ENCODE results near the gene ZNF296.

Gene ZNF296

DNA sequence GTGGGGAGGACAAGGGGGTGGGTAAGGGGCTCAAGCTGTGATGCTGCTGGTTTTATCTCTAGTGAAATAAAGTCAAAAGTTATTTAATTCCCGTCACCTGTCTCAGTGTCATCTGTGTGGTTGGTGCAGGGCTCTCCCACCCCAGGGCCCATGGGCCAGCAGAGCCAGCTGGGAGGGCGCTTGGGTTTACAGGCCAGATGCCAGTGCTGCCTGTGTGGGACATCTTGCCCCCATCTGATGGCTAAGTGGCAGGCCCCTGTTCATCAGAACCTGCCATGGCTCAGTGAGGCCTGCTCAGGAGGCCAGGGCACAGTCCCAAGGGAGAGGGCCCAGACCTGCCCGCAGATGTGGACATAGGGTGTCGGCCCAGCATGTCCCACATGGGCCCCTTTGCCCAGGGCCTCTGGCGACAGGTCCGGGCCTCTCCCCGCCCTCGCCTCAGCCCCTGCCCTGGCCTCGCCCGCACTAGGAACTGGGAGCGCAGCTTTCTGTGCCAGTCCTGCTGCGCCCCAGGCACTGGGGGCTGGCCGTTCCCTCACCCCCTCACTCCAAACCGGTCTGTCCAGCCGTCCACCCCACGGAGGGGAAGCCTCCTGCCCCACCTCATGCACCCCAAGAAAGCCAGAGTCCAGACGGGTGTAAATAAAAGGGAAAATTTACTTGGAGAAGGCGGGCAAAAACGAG lies 5.3 kb downstream of the ZNF296 start:
- no peaks in the 10 kb centered on the region for H3K9me3 ChIP-seq (ENCODE audit: control insufficient read depth in 2 of 2, low read length in 2 of 2)
- H3K4me1 ChIP-seq (ENCODE audit: control insufficient read depth, insufficient read depth, low read length) = peaks cover 2% of the 10 kb centered on the region
- no peak overlapping the region for H3K9ac ChIP-seq (ENCODE audit: low read length in 2 of 2)
- no peaks in the 10 kb centered on the region for H3K27me3 ChIP-seq (ENCODE audit: control insufficient read depth in 1 of 2, insufficient read depth in 2 of 2, low read length in 2 of 2)
- peaks cover 28 to 30% of the 10 kb centered on the region in 2 donors for H3K36me3 ChIP-seq (ENCODE audit: control insufficient read depth in 2 of 2, insufficient read depth in 2 of 2, low read length in 2 of 2)
- no peak overlapping the region for H3K27ac ChIP-seq (ENCODE audit: low read length)
- H3K4me3 ChIP-seq (ENCODE audit: low read length in 2 of 2) = no peak overlapping the region

DNA sequence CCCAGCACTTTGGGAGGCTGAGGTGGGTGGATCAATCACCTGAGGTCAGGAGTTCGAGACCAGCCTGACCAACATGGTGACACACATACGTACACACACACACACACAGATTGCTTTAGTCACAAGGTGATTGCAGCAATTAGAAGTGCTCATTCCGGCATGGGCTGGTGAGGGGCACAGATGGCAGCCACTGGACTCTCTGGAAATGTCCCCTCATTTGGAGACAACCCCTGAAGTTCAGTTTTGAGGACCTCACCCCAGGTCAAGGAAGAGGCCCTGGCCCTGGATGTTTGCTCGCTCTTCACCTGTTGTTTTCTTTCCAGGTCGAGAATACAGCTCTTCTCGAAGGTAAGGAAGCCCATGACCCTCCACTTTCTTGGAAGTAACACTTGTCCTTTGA lies 6.1 kb downstream of the ZNF296 start:
- Histone ChIP-seq H3K36me3 (ENCODE audit: control insufficient read depth in 2 of 2, insufficient read depth in 2 of 2, low read length in 2 of 2) (peaks cover 32 to 36% of the 10 kb centered on the region in 2 donors), H3K9me3 (ENCODE audit: control insufficient read depth in 2 of 2, low read length in 2 of 2) (no peaks in the 10 kb centered on the region), H3K27me3 (ENCODE audit: control insufficient read depth in 1 of 2, insufficient read depth in 2 of 2, low read length in 2 of 2) (no peaks in the 10 kb centered on the region), H3K4me1 (ENCODE audit: control insufficient read depth, insufficient read depth, low read length) (no peaks in the 10 kb centered on the region), H3K9ac (ENCODE audit: low read length in 2 of 2) (no peak overlapping the region), H3K4me3 (ENCODE audit: low read length in 2 of 2) (no peak overlapping the region), H3K27ac (ENCODE audit: low read length) (no peak overlapping the region)

DNA sequence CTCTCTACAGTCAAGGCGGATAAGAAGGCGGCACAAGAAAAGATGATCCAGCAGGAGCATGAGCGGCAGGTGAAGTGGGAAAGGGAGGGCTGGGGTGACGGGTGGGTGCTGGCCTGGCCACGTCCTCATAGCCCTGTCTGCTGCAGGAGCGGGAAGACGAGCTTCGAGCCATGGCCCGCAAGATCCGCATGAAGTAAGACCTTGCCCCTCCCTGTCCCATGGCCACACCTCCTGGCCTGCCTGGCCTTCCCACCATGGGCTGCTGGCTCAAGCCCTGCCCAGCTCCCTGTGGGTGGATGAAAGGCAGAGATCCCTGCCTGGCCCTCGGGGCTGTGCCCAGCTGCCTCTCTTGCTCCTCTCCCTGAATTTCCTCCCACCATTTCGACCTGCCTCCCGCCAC lies 7.2 kb downstream of the ZNF296 start:
- H3K9me3 ChIP-seq (ENCODE audit: control insufficient read depth in 2 of 2, low read length in 2 of 2) = no peaks in the 10 kb centered on the region
- H3K9ac ChIP-seq (ENCODE audit: low read length in 2 of 2) = no peak overlapping the region
- H3K4me1 ChIP-seq (ENCODE audit: control insufficient read depth, insufficient read depth, low read length) = no peaks in the 10 kb centered on the region
- no peaks in the 10 kb centered on the region for H3K27me3 ChIP-seq (ENCODE audit: control insufficient read depth in 1 of 2, insufficient read depth in 2 of 2, low read length in 2 of 2)
- no peak overlapping the region for H3K27ac ChIP-seq (ENCODE audit: low read length)
- H3K4me3 ChIP-seq (ENCODE audit: low read length in 2 of 2) = no peak overlapping the region
- peaks cover 38 to 41% of the 10 kb centered on the region in 2 donors for H3K36me3 ChIP-seq (ENCODE audit: control insufficient read depth in 2 of 2, insufficient read depth in 2 of 2, low read length in 2 of 2)

DNA sequence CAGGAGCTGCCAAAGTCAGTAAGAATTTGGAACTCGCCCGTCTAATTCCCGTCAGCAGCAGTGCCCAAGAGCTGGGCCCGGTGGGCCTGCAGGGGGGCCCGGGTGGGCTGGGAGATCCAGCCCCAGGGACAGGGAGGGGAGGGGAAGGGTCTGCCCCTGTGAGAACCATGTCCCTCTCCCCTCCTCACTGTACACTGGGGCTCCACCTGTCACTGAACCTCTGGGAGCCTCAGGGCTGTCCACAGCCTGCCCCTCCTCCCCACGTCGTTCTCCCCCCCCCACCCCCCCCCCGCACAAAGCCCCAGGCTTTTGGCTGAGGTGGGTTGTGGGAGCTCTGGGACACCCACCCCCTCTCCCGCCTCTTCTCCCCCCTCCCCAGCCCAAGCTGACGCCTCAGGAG lies 8.2 kb downstream of the ZNF296 start:
- H3K4me3 ChIP-seq (ENCODE audit: low read length in 2 of 2) = no peak overlapping the region
- no peaks in the 10 kb centered on the region for H3K4me1 ChIP-seq (ENCODE audit: control insufficient read depth, insufficient read depth, low read length)
- H3K36me3 ChIP-seq (ENCODE audit: control insufficient read depth in 2 of 2, insufficient read depth in 2 of 2, low read length in 2 of 2) = peaks cover 41 to 45% of the 10 kb centered on the region in 2 donors
- H3K9me3 ChIP-seq (ENCODE audit: control insufficient read depth in 2 of 2, low read length in 2 of 2) = no peaks in the 10 kb centered on the region
- H3K27ac ChIP-seq (ENCODE audit: low read length) = no peak overlapping the region
- no peaks in the 10 kb centered on the region for H3K27me3 ChIP-seq (ENCODE audit: control insufficient read depth in 1 of 2, insufficient read depth in 2 of 2, low read length in 2 of 2)
- no peak overlapping the region for H3K9ac ChIP-seq (ENCODE audit: low read length in 2 of 2)

DNA sequence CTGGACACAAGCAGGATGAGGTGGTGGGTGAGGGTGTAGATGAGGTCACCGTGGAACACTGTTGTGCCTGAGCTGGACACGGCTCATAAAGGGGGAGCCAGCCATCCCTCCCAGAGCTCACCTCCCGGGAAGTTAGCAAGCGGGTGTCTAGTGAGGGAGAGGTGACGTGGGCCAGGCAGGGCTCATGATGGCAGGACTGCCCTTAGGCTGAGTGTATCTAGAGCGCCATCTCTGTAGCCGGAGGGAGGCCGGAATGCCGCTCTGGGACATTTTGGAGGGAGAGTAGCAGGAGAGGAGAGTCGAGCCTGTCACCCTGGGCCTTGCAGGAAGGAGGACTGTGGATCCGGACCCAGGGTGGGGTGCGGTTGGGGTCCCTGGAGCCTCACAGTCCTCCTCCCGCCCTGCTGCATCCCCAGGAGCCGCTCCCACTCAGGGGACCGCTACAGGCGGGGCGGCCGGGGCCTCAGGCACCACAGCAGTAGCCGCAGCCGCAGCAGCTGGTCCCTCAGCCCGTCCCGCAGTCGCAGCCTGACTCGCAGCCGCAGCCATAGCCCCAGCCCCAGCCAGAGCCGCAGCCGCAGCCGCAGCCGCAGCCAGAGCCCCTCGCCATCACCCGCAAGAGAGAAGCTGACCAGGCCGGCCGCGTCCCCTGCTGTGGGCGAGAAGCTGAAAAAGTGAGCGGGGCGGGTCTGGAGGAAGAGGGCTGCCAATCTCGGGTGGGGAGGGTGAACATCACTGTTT lies 9.2 kb downstream of the ZNF296 start:
- no peaks in the 10 kb centered on the region for H3K4me1 ChIP-seq (ENCODE audit: control insufficient read depth, insufficient read depth, low read length)
- no peak overlapping the region for H3K27ac ChIP-seq (ENCODE audit: low read length)
- no peaks in the 10 kb centered on the region for H3K9me3 ChIP-seq (ENCODE audit: control insufficient read depth in 2 of 2, low read length in 2 of 2)
- peaks cover 46 to 47% of the 10 kb centered on the region in 2 donors for H3K36me3 ChIP-seq (ENCODE audit: control insufficient read depth in 2 of 2, insufficient read depth in 2 of 2, low read length in 2 of 2)
- no peak overlapping the region for H3K9ac ChIP-seq (ENCODE audit: low read length in 2 of 2)
- H3K27me3 ChIP-seq (ENCODE audit: control insufficient read depth in 1 of 2, insufficient read depth in 2 of 2, low read length in 2 of 2) = no peaks in the 10 kb centered on the region
- no peak overlapping the region for H3K4me3 ChIP-seq (ENCODE audit: low read length in 2 of 2)

DNA sequence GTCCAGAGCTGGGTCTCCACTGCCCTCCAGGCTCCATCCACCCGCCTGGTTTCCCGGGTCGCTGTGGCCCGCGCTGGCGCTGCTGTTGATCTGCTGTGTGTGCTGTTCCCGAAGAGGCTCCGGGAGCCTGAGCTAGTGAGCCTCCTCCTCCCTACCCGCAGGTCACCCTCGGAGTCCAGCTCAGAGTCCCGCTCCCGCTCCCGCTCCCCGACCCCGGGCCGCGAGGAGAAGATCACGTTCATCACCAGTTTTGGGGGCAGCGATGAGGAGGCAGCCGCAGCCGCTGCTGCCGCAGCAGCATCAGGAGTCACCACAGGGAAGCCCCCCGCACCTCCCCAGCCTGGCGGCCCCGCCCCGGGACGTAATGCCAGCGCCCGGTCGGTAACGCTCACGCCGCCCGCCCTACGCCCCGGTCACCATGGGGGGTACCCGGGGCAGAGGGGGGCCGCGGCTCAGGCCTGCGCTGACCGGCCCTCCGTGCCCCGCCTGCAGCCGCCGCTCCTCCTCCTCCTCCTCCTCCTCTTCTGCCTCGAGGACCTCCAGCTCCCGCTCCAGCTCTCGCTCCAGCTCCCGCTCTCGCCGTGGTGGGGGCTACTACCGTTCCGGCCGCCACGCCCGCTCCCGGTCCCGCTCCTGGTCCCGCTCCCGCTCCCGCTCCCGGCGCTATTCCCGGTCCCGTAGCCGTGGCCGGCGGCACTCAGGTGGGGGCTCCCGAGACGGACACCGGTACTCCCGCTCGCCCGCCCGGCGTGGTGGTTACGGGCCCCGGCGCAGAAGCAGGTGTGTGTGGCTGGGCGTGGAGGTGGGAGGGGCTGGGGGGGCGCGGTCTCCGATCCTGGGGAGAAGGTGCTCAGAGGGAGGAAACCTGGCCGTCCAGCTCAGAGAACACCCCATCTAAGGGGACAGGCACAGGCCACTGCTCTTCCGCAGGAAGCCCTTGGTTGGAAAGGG lies 12.2 kb downstream of the ZNF296 start:
- H3K27me3 ChIP-seq (ENCODE audit: control insufficient read depth in 1 of 2, insufficient read depth in 2 of 2, low read length in 2 of 2) = no peaks in the 10 kb centered on the region
- H3K9ac ChIP-seq (ENCODE audit: low read length in 2 of 2) = no peak overlapping the region
- no peak overlapping the region for H3K27ac ChIP-seq (ENCODE audit: low read length)
- H3K4me1 ChIP-seq (ENCODE audit: control insufficient read depth, insufficient read depth, low read length) = no peaks in the 10 kb centered on the region
- no peaks in the 10 kb centered on the region for H3K9me3 ChIP-seq (ENCODE audit: control insufficient read depth in 2 of 2, low read length in 2 of 2)
- H3K36me3 ChIP-seq (ENCODE audit: control insufficient read depth in 2 of 2, insufficient read depth in 2 of 2, low read length in 2 of 2) = peaks cover 55 to 62% of the 10 kb centered on the region in 2 donors
- H3K4me3 ChIP-seq (ENCODE audit: low read length in 2 of 2) = no peak overlapping the region

DNA sequence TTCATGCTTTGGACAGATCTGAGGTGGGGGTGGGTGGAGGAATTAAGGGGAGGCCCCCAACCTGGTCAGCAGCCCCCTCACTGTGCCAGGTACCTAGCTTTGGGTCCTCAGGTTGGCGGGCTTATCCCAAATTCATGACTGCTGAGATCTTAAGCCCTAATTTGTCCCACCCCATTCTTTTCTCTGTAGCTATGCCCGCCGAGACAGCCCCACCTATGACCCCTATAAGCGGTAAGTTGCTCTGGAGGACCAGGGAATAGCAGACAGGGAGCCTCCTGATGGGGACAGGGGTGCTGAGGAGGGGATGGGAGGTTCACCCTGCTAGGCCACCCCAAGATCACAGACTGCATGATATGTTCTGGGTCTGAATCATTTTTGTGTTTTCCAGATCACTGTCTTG lies 14.3 kb downstream of the ZNF296 start:
- Histone ChIP-seq H3K9me3 (ENCODE audit: control insufficient read depth in 2 of 2, low read length in 2 of 2) (no peaks in the 10 kb centered on the region), H3K27ac (ENCODE audit: low read length) (no peak overlapping the region), H3K4me3 (ENCODE audit: low read length in 2 of 2) (no peak overlapping the region), H3K4me1 (ENCODE audit: control insufficient read depth, insufficient read depth, low read length) (no peaks in the 10 kb centered on the region), H3K36me3 (ENCODE audit: control insufficient read depth in 2 of 2, insufficient read depth in 2 of 2, low read length in 2 of 2) (peaks cover 67 to 70% of the 10 kb centered on the region in 2 donors), H3K27me3 (ENCODE audit: control insufficient read depth in 1 of 2, insufficient read depth in 2 of 2, low read length in 2 of 2) (no peaks in the 10 kb centered on the region), H3K9ac (ENCODE audit: low read length in 2 of 2) (no peak overlapping the region)

DNA sequence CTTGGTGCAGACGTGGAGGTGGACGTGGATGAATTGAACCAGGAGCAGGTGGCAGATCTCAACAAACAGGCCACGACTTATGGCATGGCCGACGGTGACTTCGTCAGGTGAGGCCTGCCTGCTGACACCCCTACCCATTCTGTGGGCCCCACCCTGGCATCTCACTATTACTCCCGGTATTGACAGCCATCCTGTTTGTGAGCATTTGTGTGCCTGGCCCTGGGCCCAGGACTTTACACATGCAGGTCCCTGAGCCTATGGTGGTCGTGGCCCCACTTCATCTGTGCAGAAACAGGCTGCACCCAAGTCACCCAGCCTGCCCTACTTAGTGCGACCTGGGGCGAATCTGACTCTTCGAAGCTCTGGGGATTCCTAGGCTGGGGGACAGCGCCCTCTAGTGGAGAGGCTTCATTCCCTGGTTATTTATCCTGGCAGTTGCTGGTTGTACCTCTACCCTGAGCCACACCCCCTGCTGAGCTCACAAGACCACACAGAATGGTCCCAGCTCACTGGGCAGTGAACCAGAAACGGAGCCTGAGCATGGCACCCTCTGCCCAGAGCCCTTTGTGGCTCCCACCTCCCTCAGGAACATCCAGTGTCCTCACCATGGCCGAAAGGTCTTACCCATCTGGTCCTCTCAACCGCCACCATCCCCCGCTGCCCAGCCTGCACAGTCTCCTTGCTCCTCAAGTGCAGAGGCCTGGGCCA lies 16.9 kb downstream of the ZNF296 start:
- no peaks in the 10 kb centered on the region for H3K9me3 ChIP-seq (ENCODE audit: control insufficient read depth in 2 of 2, low read length in 2 of 2)
- H3K36me3 ChIP-seq (ENCODE audit: control insufficient read depth in 2 of 2, insufficient read depth in 2 of 2, low read length in 2 of 2) = peaks cover 74 to 76% of the 10 kb centered on the region in 2 donors
- no peaks in the 10 kb centered on the region for H3K4me1 ChIP-seq (ENCODE audit: control insufficient read depth, insufficient read depth, low read length)
- no peak overlapping the region for H3K9ac ChIP-seq (ENCODE audit: low read length in 2 of 2)
- H3K27ac ChIP-seq (ENCODE audit: low read length) = no peak overlapping the region
- no peaks in the 10 kb centered on the region for H3K27me3 ChIP-seq (ENCODE audit: control insufficient read depth in 1 of 2, insufficient read depth in 2 of 2, low read length in 2 of 2)
- no peak overlapping the region for H3K4me3 ChIP-seq (ENCODE audit: low read length in 2 of 2)

DNA sequence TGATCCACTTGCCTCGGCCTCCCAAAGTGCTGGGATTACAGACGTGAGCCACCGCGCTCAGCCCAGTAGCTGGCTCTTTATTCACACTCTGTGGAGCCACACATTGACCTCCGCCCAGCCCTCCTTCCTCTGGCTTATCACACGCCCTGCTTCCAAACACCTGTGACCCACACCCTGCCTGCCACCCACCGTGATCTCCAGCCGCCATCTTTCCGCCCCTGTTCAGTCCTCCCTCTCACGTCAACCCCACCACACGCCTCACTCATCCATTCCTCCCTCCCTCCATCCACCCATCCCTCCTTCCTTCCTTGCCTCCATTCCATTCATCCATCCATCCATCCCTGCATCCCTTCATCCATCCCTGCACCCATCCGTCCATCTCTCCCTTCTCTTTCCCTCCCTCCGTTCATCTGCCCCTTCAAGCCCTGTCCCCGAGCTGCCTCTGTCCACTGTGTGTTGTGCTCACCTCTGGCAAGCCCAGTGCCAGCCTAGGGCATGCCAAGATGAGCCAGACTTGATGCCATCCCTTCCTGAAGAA lies 17.6 kb downstream of the ZNF296 start:
- Histone ChIP-seq H3K4me3 (ENCODE audit: low read length in 2 of 2) (no peak overlapping the region), H3K9ac (ENCODE audit: low read length in 2 of 2) (no peak overlapping the region), H3K27ac (ENCODE audit: low read length) (no peak overlapping the region)

DNA sequence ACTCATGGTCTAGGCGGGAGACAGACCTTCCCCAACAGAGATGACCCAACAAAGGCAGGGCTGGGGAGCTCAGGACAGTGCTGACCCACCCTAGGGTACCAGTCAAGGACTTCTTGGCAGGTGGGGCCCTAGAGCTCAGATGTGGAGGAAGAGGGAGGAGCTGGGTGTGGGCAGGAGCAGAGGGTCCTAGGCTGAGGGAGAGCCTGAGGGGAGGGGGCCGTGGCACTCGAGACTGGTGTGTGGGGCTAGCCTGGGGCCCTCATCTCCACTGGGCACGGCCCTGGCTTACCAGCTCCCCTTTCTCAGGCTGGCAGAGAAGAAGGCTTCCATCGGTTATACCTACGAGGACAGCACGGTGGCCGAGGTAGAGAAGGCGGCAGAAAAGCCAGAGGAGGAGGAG lies 18.8 kb downstream of the ZNF296 start:
- Histone ChIP-seq H3K27me3 (ENCODE audit: control insufficient read depth in 1 of 2, insufficient read depth in 2 of 2, low read length in 2 of 2) (no peaks in the 10 kb centered on the region), H3K4me1 (ENCODE audit: control insufficient read depth, insufficient read depth, low read length) (no peaks in the 10 kb centered on the region), H3K36me3 (ENCODE audit: control insufficient read depth in 2 of 2, insufficient read depth in 2 of 2, low read length in 2 of 2) (peaks cover 78 to 81% of the 10 kb centered on the region in 2 donors), H3K4me3 (ENCODE audit: low read length in 2 of 2) (no peak overlapping the region), H3K27ac (ENCODE audit: low read length) (no peak overlapping the region), H3K9ac (ENCODE audit: low read length in 2 of 2) (no peak overlapping the region), H3K9me3 (ENCODE audit: control insufficient read depth in 2 of 2, low read length in 2 of 2) (no peaks in the 10 kb centered on the region)

More for the DNA sequence above, 17.6 kb downstream of the ZNF296 start:
- no peaks in the 10 kb centered on the region for H3K27me3 ChIP-seq (ENCODE audit: control insufficient read depth in 1 of 2, insufficient read depth in 2 of 2, low read length in 2 of 2)
- peaks cover 76 to 78% of the 10 kb centered on the region in 2 donors for H3K36me3 ChIP-seq (ENCODE audit: control insufficient read depth in 2 of 2, insufficient read depth in 2 of 2, low read length in 2 of 2)
- H3K9me3 ChIP-seq (ENCODE audit: control insufficient read depth in 2 of 2, low read length in 2 of 2) = no peaks in the 10 kb centered on the region
- no peaks in the 10 kb centered on the region for H3K4me1 ChIP-seq (ENCODE audit: control insufficient read depth, insufficient read depth, low read length)
